Neural cell (in vitro differentiated cells): ENCODE data around the gene COL25A1. TPM values are rescaled to one million over a fixed set of nuclear protein-coding genes. Genes with fewer than 3 reads are reported as not detected.

Source experiments
- H2AFZ ChIP-seq: fragments of 200-600, 300-800 bp; sonication (generic), shearing (Covaris generic); 2 replicates; pipeline ENCODE4 v1.6.0; 2014; ENCODE audit warnings: low read depth, mild to moderate bottlenecking, antibody characterized with exemption, low read length, moderate library complexity
- H3F3A ChIP-seq: fragments of 200-600 bp; shearing (Covaris generic); 2 replicates; pipeline ENCODE4 v1.6.1; 2016; ENCODE audit warnings: mild to moderate bottlenecking, moderate library complexity, mixed read lengths, antibody characterized with exemption, low read length; ENCODE audit not compliant: insufficient read depth, poor library complexity, severe bottlenecking
- H3K27ac ChIP-seq: fragments of 200-600, 300-800 bp; sonication (generic), shearing (Covaris generic); 2 replicates; pipeline ENCODE4 v1.5.1; 2014; ENCODE audit warnings: mild to moderate bottlenecking, low read length, moderate library complexity
- H3K27me3 ChIP-seq: fragments of 300-800, 200-600 bp; sonication (generic), shearing (Covaris generic); 2 replicates; pipeline ENCODE4 v1.6.0; 2014; ENCODE audit warnings: mild to moderate bottlenecking, low read depth, low read length, moderate library complexity; ENCODE audit not compliant: insufficient read depth
- H3K36me3 ChIP-seq: fragments of 300-800, 200-600 bp; sonication (generic), shearing (Covaris generic); 2 replicates; pipeline ENCODE4 v1.5.1; 2014; ENCODE audit warnings: mild to moderate bottlenecking, antibody characterized with exemption, low read length, moderate library complexity; ENCODE audit not compliant: insufficient read depth
- H3K4me2 ChIP-seq: fragments of 300-800, 200-600 bp; sonication (generic), shearing (Covaris generic); 2 replicates; pipeline ENCODE4 v1.6.0; 2014; ENCODE audit warnings: mild to moderate bottlenecking, low read length
- H3K4me3 ChIP-seq: fragments of 300-800, 200-600 bp; sonication (generic), shearing (Covaris generic); 2 replicates; pipeline ENCODE4 v1.5.1; 2014; ENCODE audit warnings: mild to moderate bottlenecking, low read length, moderate library complexity
- H3K79me2 ChIP-seq: fragments of 200-600 bp; shearing (Covaris generic); replicated peaks from 2 replicates; pipeline ENCODE4 v1.6.0; 2014; ENCODE audit warnings: mild to moderate bottlenecking, low read length, moderate library complexity; ENCODE audit not compliant: insufficient read depth
- H3K9ac ChIP-seq: fragments of 300-800, 200-600 bp; sonication (generic), shearing (Covaris generic); 2 replicates; pipeline ENCODE4 v1.6.1; 2016; ENCODE audit warnings: mild to moderate bottlenecking, low read length, mixed read lengths
- H3K9me2 ChIP-seq: fragments of 200-600 bp; shearing (Covaris generic); 2 replicates; pipeline ENCODE4 v1.6.1; 2016; ENCODE audit warnings: mild to moderate bottlenecking, low read length, mixed read lengths; ENCODE audit not compliant: insufficient read depth
- H3K9me3 ChIP-seq: fragments of 200-600, 300-800 bp; sonication (generic), shearing (Covaris generic); 2 replicates; pipeline ENCODE4 v1.6.1; 2016; ENCODE audit warnings: mild to moderate bottlenecking, mixed run types, low read length, moderate library complexity, mixed read lengths
- H4K20me1 ChIP-seq: fragments of 200-600 bp; shearing (Covaris generic); 2 replicates; pipeline ENCODE4 v1.6.1; 2016; ENCODE audit warnings: mild to moderate bottlenecking, mixed run types; ENCODE audit not compliant: insufficient read depth
- EP300 ChIP-seq: fragments of 450-650 bp; conservative IDR thresholded peaks from 2 replicates; pipeline ENCODE4 v1.6.1; 2014; ENCODE audit warnings: antibody characterized with exemption, mild to moderate bottlenecking, moderate library complexity; ENCODE audit not compliant: poor library complexity, severe bottlenecking
- EZH2 ChIP-seq: fragments of 200-600, 300-800 bp; shearing (Covaris generic), sonication (generic); IDR thresholded peaks from 2 replicates; pipeline ENCODE4 v1.6.1; 2014; ENCODE audit warnings: antibody characterized with exemption, low read length, borderline replicate concordance, mild to moderate bottlenecking; ENCODE audit not compliant: insufficient read depth, poor library complexity, severe bottlenecking
- MXI1 ChIP-seq: fragments of 450-650 bp; conservative IDR thresholded peaks from 2 replicates; pipeline ENCODE4 v1.6.1; 2014; ENCODE audit warnings: antibody characterized with exemption, mild to moderate bottlenecking; ENCODE audit not compliant: poor library complexity, severe bottlenecking
- POLR2AphosphoS5 ChIP-seq: IDR thresholded peaks from 2 replicates; pipeline ENCODE4 v1.6.1; 2012
- RAD21 ChIP-seq: fragments of 450-650 bp; conservative IDR thresholded peaks from 2 replicates; pipeline ENCODE4 v1.6.1; 2014; ENCODE audit warnings: antibody characterized with exemption, mild to moderate bottlenecking, moderate library complexity
- SMC3 ChIP-seq: fragments of 450-650 bp; conservative IDR thresholded peaks from 2 replicates; pipeline ENCODE4 v1.6.1; 2014; ENCODE audit warnings: antibody characterized with exemption, mild to moderate bottlenecking, moderate library complexity; ENCODE audit not compliant: poor library complexity
- TAF1 ChIP-seq: IDR thresholded peaks from 2 replicates; pipeline ENCODE4 v1.6.1; 2012; ENCODE audit warnings: low read depth
- polyA plus RNA-seq: library from polyadenylated mRNA; depleted of rRNA; stranded (reverse); fragments of >200 nt; gene quantifications from 2 replicates; pipeline ENCODE4 v1.2.3, GENCODE V29; 2014
- TF ChIP-seq, protein P1 (sequence below): IDR thresholded peaks from 2 replicates; pipeline ENCODE4 v1.6.1; 2012; ENCODE audit warnings: borderline replicate concordance
- TF ChIP-seq, protein P2 (sequence below): fragments of 450-650 bp; IDR thresholded peaks from 2 replicates; pipeline ENCODE4 v1.5.1; 2014; ENCODE audit warnings: antibody characterized with exemption, mild to moderate bottlenecking, moderate library complexity; ENCODE audit not compliant: poor library complexity, severe bottlenecking

COL25A1 gene
- polyA plus RNA-seq, 1 donor from 2014 or later, result 32.3 TPM

DNA sequence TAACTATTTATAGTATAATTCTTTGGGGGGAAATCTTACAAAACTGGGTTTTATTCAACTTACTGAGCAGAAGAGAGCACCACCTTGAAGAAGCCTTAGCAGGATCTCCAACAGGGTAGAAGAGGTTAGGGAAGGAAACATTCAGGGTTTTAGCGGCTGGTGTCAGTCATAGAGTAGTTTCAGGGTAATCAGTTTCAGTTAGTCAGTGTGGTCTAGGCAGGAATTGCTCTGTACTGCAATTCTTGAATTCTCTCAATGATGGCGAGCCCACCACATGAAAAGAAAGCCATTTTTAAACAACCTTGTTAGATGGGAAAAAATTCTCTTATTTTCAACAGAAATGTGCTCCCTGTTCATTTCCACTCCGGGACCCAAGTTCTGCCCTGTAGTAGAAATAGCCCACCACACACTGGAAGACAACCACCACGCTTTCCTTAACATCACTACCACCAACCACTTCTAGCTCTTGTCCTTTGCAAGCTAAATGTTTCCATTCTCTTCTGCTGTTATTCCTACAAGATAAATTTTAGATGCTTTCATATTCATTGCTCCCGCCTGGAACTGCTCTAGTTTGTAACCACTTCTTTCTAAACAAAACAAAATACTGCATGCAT is 25.9 kb downstream of the COL25A1 start:
- H4K20me1 ChIP-seq, result no peaks in the 10 kb centered on the region
- no peak overlapping the region for H2AFZ ChIP-seq
- H3K9ac ChIP-seq, result no peak overlapping the region
- no peak overlapping the region for H3K27ac ChIP-seq
- no peaks in the 10 kb centered on the region for H3K9me3 ChIP-seq
- H3K27me3 ChIP-seq, result no peaks in the 10 kb centered on the region
- H3K4me2 ChIP-seq, result no peak overlapping the region
- no peaks in the 10 kb centered on the region for H3K79me2 ChIP-seq
- TF ChIP-seq MXI1 (no peak), POLR2AphosphoS5 (no peak), SMC3 (no peak), TAF1 (no peak), EZH2 (no peak), RAD21 (no peak), EP300 (no peak)
- TF ChIP-seq, protein P1, sequence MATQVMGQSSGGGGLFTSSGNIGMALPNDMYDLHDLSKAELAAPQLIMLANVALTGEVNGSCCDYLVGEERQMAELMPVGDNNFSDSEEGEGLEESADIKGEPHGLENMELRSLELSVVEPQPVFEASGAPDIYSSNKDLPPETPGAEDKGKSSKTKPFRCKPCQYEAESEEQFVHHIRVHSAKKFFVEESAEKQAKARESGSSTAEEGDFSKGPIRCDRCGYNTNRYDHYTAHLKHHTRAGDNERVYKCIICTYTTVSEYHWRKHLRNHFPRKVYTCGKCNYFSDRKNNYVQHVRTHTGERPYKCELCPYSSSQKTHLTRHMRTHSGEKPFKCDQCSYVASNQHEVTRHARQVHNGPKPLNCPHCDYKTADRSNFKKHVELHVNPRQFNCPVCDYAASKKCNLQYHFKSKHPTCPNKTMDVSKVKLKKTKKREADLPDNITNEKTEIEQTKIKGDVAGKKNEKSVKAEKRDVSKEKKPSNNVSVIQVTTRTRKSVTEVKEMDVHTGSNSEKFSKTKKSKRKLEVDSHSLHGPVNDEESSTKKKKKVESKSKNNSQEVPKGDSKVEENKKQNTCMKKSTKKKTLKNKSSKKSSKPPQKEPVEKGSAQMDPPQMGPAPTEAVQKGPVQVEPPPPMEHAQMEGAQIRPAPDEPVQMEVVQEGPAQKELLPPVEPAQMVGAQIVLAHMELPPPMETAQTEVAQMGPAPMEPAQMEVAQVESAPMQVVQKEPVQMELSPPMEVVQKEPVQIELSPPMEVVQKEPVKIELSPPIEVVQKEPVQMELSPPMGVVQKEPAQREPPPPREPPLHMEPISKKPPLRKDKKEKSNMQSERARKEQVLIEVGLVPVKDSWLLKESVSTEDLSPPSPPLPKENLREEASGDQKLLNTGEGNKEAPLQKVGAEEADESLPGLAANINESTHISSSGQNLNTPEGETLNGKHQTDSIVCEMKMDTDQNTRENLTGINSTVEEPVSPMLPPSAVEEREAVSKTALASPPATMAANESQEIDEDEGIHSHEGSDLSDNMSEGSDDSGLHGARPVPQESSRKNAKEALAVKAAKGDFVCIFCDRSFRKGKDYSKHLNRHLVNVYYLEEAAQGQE, result no peak
- TF ChIP-seq, protein P2, sequence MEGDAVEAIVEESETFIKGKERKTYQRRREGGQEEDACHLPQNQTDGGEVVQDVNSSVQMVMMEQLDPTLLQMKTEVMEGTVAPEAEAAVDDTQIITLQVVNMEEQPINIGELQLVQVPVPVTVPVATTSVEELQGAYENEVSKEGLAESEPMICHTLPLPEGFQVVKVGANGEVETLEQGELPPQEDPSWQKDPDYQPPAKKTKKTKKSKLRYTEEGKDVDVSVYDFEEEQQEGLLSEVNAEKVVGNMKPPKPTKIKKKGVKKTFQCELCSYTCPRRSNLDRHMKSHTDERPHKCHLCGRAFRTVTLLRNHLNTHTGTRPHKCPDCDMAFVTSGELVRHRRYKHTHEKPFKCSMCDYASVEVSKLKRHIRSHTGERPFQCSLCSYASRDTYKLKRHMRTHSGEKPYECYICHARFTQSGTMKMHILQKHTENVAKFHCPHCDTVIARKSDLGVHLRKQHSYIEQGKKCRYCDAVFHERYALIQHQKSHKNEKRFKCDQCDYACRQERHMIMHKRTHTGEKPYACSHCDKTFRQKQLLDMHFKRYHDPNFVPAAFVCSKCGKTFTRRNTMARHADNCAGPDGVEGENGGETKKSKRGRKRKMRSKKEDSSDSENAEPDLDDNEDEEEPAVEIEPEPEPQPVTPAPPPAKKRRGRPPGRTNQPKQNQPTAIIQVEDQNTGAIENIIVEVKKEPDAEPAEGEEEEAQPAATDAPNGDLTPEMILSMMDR, result no peak
- H3K9me2 ChIP-seq, result no peaks in the 10 kb centered on the region
- no peak overlapping the region for H3K4me3 ChIP-seq
- H3K36me3 ChIP-seq, result no peaks in the 10 kb centered on the region
- H3F3A ChIP-seq, result no peaks in the 10 kb centered on the region

DNA sequence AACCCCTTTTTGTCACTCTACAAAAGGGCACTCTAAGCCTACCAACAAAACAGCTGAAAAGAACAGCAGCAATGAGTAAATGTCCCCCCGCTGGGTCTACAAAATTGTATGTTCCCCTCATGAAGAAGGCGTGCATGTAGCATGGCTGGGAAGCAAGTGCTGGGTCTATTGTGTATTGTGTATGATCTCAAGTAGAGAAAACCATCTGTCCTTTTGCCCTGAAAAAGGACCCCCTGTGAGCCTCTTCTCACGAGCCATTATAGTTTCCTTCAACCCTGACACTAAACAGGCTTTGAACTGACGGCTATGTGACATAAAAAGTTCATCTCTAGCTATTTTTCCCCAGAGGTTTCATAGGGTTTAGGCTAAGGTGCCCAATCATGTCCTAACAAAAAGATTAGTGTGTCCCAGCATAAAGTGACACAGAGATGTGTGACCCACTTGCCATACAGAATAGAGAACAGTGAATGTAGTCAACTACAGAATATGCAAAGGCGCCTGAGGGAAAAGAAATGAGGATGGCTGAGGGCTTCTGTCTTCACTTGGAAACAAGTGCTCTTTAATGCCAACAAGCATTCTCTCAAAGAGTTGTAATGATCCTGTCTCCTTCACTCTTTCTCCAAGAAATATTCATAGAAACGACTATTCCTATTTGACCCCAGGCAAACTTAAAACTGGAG is 27.3 kb downstream of the COL25A1 start:
- no peaks in the 10 kb centered on the region for H3K27me3 ChIP-seq
- H3K9ac ChIP-seq, result no peak overlapping the region
- no peak overlapping the region for H3K4me3 ChIP-seq
- no peaks in the 10 kb centered on the region for H3K9me2 ChIP-seq
- no peak overlapping the region for H3K27ac ChIP-seq
- H4K20me1 ChIP-seq, result no peaks in the 10 kb centered on the region
- no peaks in the 10 kb centered on the region for H3K9me3 ChIP-seq
- no peaks in the 10 kb centered on the region for H3K36me3 ChIP-seq
- no peaks in the 10 kb centered on the region for H3K79me2 ChIP-seq
- H3F3A ChIP-seq, result no peaks in the 10 kb centered on the region
- no peak overlapping the region for H3K4me2 ChIP-seq
- TF ChIP-seq RAD21 (no peak), SMC3 (no peak), TAF1 (no peak), MXI1 (no peak), EP300 (no peak), POLR2AphosphoS5 (no peak), EZH2 (no peak)
- TF ChIP-seq, protein P2, result no peak
- TF ChIP-seq, protein P1, result no peak
- H2AFZ ChIP-seq, result no peak overlapping the region
